ENCODE measurements around the gene KCNK4. TPM values are rescaled to one million over a fixed set of nuclear protein-coding genes. Genes with fewer than 3 reads are reported as not detected.

Gene KCNK4
- total and polyA plus RNA-seq, 2 of the 13 experiments (the other 11 are each of a cell fraction or from before 2014, with no cell fraction given) = not detected

DNA sequence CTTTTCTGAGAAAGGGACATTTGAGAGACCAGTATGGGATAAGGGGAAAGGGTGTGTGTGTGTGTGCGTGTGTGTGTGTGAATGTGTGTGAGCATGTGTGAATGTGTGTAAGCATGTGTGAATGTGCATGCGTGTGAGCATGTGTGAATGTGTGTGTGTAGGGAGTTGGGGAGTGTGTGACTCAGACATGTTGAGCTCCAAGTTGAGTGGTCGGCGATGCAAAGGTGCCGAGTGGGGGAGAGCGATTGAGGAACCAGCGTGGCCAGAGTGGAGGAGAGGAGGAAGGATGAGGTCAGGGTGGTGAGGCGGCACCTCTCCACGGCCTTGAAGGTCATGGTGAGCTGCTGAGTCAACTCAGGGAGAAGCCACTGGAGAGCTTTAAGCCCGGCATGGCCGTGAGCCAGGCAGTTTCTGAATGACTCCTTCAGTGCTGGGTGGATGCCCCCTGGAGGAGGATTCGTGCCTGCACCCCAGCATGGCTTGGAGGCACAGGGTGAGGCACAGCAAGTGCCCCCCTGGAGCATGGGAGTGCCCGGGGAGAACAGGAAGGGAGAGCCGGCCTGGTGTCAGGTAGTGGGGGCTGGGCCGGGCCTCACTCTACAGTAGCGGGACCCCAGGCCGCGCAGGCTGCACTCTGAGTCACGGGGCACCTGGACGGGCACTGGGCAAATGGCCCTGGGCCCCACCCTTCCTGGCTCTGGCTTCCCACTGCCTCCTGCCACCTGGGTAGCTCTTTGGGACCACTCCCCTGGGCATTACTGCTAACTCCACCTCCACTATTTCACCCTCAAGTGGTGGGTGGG is 40.7 kb downstream of the KCNK4 start (continued):
- no peak for TF ChIP-seq GLMP (CRISPR knock-in tag; IDR thresholded peaks at IDR 0.05; ENCODE audit: borderline replicate concordance)
- TF ChIP-seq NFIC (IDR thresholded peaks at IDR 0.05; ENCODE audit: low read length) = no peak
- no peak for TF ChIP-seq XBP1 (CRISPR knock-in tag; IDR thresholded peaks at IDR 0.05)
- TF ChIP-seq ZNF768 (CRISPR knock-in tag; IDR thresholded peaks at IDR 0.05) = peak; percentile 47; the same call in 1 of the 2 replicates
- TF ChIP-seq NR1H2 (CRISPR knock-in tag; IDR thresholded peaks at IDR 0.05; ENCODE audit: borderline replicate concordance, low read depth) = no peak
- TF ChIP-seq BRD4 (CRISPR knock-in tag; IDR thresholded peaks at IDR 0.05) = no peak
- no peak for TF ChIP-seq ZNF549 (CRISPR knock-in tag; IDR thresholded peaks at IDR 0.05)
- no peak for TF ChIP-seq ADNP (CRISPR knock-in tag; IDR thresholded peaks at IDR 0.05)
- no peak for TF ChIP-seq PAWR (CRISPR knock-in tag; IDR thresholded peaks at IDR 0.05; ENCODE audit: borderline replicate concordance)
- no peak for TF ChIP-seq CCAR2 (optimal IDR thresholded peaks at IDR 0.05; ENCODE audit: low read depth, low read length)
- TF ChIP-seq MYC (CRISPR knock-in tag; IDR thresholded peaks at IDR 0.05; ENCODE audit: borderline replicate concordance) = no peak
- no peak for TF ChIP-seq YEATS2 (CRISPR knock-in tag; IDR thresholded peaks at IDR 0.05; ENCODE audit: borderline replicate concordance)
- TF ChIP-seq SIX4 (CRISPR knock-in tag; IDR thresholded peaks at IDR 0.05) = no peak
- no peak for TF ChIP-seq ZNF337 (CRISPR knock-in tag; IDR thresholded peaks at IDR 0.05; ENCODE audit: borderline replicate concordance, low read depth)
- no peak for TF ChIP-seq ZNF749 (CRISPR knock-in tag; IDR thresholded peaks at IDR 0.05; ENCODE audit: borderline replicate concordance)
- TF ChIP-seq CBFB (CRISPR knock-in tag; IDR thresholded peaks at IDR 0.05) = no peak
- TF ChIP-seq ZSCAN29 (CRISPR knock-in tag; conservative IDR thresholded peaks at IDR 0.05) = no peak
- no peak for TF ChIP-seq ZNF724P (CRISPR knock-in tag; IDR thresholded peaks at IDR 0.05; ENCODE audit: borderline replicate concordance)
- TF ChIP-seq NRL (CRISPR knock-in tag; IDR thresholded peaks at IDR 0.05; ENCODE audit: borderline replicate concordance) = no peak; the same call in 1 of the 2 replicates
- no peak for TF ChIP-seq TCF7 (IDR thresholded peaks at IDR 0.05; ENCODE audit: low read depth)
- TF ChIP-seq ZNF616 (CRISPR knock-in tag; IDR thresholded peaks at IDR 0.05; ENCODE audit: low read depth) = no peak
- TF ChIP-seq, protein P1, sequence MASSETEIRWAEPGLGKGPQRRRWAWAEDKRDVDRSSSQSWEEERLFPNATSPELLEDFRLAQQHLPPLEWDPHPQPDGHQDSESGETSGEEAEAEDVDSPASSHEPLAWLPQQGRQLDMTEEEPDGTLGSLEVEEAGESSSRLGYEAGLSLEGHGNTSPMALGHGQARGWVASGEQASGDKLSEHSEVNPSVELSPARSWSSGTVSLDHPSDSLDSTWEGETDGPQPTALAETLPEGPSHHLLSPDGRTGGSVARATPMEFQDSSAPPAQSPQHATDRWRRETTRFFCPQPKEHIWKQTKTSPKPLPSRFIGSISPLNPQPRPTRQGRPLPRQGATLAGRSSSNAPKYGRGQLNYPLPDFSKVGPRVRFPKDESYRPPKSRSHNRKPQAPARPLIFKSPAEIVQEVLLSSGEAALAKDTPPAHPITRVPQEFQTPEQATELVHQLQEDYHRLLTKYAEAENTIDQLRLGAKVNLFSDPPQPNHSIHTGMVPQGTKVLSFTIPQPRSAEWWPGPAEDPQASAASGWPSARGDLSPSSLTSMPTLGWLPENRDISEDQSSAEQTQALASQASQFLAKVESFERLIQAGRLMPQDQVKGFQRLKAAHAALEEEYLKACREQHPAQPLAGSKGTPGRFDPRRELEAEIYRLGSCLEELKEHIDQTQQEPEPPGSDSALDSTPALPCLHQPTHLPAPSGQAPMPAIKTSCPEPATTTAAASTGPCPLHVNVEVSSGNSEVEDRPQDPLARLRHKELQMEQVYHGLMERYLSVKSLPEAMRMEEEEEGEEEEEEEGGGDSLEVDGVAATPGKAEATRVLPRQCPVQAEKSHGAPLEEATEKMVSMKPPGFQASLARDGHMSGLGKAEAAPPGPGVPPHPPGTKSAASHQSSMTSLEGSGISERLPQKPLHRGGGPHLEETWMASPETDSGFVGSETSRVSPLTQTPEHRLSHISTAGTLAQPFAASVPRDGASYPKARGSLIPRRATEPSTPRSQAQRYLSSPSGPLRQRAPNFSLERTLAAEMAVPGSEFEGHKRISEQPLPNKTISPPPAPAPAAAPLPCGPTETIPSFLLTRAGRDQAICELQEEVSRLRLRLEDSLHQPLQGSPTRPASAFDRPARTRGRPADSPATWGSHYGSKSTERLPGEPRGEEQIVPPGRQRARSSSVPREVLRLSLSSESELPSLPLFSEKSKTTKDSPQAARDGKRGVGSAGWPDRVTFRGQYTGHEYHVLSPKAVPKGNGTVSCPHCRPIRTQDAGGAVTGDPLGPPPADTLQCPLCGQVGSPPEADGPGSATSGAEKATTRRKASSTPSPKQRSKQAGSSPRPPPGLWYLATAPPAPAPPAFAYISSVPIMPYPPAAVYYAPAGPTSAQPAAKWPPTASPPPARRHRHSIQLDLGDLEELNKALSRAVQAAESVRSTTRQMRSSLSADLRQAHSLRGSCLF (CRISPR knock-in tag; IDR thresholded peaks at IDR 0.05; ENCODE audit: borderline replicate concordance) = no peak
- TF ChIP-seq ZNF761 (CRISPR knock-in tag; conservative IDR thresholded peaks at IDR 0.05) = no peak
- no peak for TF ChIP-seq ZNF614 (CRISPR knock-in tag; IDR thresholded peaks at IDR 0.05; ENCODE audit: borderline replicate concordance)

Data from HepG2 (cell line).